GM18526 (cell line): Measurements from ENCODE around the gene FOS.

Source experiments
- POLR2A ChIP-seq: IDR thresholded peaks from 3 replicates; pipeline ENCODE4 v1.6.1; 2011; ENCODE audit not compliant: insufficient read length; ENCODE audit errors: extremely low read depth

The FOS gene

DNA sequence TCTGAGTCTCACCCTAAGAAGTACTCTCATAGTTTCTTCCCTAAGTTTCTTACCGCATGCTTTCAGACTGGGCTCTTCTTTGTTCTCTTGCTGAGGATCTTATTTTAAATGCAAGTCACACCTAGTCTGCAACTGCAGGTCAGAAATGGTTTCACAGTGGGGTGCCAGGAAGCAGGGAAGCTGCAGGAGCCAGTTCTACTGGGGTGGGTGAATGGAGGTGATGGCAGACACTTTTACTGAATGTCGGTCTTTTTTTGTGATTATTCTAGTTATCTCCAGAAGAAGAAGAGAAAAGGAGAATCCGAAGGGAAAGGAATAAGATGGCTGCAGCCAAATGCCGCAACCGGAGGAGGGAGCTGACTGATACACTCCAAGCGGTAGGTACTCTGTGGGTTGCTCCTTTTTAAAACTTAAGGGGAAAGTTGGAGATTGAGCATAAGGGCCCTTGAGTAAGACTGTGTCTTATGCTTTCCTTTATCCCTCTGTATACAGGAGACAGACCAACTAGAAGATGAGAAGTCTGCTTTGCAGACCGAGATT is 1.7 kb downstream of the FOS start:
- TF ChIP-seq POLR2A = no peak

DNA sequence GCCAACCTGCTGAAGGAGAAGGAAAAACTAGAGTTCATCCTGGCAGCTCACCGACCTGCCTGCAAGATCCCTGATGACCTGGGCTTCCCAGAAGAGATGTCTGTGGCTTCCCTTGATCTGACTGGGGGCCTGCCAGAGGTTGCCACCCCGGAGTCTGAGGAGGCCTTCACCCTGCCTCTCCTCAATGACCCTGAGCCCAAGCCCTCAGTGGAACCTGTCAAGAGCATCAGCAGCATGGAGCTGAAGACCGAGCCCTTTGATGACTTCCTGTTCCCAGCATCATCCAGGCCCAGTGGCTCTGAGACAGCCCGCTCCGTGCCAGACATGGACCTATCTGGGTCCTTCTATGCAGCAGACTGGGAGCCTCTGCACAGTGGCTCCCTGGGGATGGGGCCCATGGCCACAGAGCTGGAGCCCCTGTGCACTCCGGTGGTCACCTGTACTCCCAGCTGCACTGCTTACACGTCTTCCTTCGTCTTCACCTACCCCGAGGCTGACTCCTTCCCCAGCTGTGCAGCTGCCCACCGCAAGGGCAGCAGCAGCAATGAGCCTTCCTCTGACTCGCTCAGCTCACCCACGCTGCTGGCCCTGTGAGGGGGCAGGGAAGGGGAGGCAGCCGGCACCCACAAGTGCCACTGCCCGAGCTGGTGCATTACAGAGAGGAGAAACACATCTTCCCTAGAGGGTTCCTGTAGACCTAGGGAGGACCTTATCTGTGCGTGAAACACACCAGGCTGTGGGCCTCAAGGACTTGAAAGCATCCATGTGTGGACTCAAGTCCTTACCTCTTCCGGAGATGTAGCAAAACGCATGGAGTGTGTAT is 2.4 kb downstream of the FOS start:
- TF ChIP-seq POLR2A = no peak

DNA sequence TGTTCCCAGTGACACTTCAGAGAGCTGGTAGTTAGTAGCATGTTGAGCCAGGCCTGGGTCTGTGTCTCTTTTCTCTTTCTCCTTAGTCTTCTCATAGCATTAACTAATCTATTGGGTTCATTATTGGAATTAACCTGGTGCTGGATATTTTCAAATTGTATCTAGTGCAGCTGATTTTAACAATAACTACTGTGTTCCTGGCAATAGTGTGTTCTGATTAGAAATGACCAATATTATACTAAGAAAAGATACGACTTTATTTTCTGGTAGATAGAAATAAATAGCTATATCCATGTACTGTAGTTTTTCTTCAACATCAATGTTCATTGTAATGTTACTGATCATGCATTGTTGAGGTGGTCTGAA is 3.0 kb downstream of the FOS start:
- no peak for TF ChIP-seq POLR2A

DNA sequence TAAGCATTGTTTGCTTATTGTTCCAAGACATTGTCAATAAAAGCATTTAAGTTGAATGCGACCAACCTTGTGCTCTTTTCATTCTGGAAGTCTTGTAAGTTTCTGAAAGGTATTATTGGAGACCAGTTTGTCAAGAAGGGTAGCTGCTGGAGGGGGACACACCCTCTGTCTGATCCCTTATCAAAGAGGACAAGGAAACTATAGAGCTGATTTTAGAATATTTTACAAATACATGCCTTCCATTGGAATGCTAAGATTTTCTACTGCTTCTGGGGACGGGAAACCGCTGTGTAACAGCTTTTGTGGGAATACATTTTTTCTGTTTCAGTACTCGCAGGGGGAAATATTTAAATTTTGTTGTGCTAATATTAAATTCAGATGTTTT is 3.5 kb downstream of the FOS start:
- no peak for TF ChIP-seq POLR2A

DNA sequence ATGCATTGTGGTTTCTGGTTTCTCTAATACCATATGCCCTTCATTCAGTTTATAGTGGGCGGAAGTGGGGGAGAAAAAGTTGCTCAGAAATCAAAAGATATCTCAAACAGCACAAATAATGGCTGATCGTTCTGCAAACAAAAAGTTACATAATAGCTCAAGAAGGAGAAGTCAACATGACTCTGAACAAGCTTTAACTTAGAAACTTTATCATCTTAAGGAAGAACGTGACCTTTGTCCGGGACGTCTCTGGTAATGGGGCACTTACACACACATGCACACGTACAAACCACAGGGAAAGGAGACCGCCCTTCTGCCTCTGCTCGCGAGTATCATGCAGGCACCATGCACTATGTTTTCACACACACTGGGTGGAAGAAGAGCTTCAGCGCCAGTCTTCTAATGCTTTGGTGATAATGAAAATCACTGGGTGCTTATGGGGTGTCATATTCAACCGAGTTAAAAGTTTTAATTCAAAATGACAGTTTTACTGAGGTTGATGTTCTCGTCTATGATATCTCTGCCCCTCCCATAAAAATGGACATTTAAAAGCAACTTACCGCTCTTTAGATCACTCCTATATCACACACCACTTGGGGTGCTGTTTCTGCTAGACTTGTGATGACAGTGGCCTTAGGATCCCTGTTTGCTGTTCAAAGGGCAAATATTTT is 4.7 kb downstream of the FOS start:
- TF ChIP-seq POLR2A = no peak

DNA sequence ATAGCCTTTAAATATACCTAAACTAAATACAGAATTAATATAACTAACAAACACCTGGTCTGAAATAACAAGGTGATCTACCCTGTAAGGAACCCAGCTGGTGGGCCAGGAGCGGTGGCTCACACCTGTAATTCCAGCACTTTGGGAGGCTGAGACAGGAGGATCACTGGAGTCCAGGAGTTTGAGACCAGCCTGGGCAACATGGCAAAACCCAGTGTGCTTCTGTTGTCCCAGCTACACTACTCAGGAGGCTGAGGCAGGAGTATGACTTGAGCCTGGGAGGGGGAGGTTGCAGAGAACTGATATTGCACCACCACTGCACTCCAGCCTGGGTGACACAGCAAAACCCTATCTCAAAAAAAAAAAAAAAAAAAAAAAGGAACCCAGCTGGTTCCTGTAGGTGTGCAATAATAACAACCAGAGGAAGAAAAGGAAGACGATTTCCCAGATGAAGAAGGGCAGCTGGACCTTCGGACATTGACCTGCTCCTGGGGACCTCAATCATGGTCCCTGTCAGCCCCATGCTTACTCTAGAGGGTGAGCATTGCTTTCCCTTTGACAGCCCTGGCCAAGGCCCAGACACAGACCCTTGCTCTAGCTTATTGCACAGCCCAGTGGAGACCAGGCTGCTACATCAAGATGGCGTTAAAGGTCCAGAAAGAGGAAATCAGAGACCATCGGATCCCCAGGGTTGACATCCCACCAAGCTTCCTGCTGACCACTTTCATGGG is 5.4 kb downstream of the FOS start:
- TF ChIP-seq POLR2A = no peak

DNA sequence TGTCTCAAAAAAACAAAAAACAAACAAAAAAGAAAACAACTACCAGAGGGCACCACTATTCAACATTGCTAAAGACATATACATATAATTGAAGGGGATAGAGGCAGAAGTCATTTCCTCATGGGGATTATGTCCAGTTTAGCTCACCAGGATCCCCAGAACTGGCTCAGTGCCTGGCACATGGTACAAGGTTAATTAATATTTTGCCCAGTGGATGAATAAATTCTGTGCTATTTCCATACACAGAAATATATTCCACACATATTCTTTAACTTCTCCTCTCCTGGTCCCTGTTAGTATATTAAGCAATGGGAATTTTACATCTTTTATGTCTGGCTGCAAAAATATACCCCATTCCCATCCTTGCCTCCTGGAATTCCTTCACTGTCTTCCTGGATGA is 6.7 kb downstream of the FOS start:
- TF ChIP-seq POLR2A = no peak

DNA sequence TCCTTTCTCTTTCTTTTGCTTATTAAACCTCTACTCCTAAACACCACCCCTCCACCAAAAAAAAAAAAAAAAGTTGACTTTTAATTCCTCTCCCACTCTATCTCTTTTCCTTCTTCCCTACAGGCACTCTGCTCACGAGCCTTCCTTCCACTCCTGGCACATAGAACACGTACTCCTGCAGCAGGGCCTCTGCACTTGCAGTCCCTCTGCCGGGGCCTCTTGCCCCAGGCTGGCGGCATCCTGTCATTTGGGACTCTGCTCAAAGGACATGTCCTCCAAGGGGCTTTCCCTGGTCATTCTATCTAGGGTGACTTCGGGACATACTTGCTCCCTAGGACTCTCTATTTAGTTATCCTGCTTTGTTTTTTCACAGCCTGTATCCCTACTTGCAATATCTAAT is 7.7 kb downstream of the FOS start:
- no peak for TF ChIP-seq POLR2A

DNA sequence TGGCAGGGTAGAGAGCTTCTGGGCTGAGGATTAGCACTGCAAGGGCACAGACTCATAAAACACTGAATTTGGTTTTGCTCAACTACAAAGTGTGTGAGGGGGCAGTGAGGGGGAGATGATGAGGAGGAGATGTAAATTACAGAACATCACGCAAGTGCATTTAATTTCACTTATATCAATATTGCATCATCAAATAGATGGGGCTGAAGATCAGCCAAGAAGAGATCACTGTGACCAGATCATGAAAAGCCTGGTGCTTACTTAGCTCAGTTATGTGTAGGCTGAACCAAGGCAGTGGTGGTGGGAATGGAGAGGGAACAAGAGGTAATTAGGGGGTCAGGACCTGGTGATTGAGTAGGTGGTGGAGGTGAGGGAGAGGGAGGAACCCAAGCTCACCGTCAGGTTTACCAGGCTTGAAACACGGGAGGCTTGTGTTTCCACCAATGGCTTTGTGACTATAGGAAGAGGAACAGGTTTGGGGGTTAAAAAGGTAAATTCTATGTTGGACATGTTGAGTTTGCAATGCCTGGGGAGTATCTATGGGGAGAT is 11.3 kb downstream of the FOS start:
- TF ChIP-seq POLR2A = no peak

DNA sequence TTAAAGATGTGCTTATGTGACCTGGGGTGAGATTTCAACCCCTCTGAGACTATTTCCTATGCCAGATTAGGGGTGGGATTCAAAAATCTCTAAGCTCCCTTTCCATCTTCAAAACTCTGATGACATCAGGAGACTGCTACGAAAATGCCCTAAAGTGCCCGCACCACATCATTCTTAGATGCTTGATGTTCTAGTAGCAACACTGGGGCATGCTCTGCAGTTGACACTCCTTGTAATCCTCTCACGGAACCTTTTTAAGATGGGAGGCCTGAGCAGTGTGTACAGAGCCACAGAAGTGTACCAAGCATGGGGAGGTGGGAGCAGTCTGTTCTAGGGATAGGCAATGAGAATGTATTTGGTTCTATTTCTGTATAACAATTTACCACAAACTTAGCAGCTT is 12.2 kb downstream of the FOS start:
- no peak for TF ChIP-seq POLR2A

DNA sequence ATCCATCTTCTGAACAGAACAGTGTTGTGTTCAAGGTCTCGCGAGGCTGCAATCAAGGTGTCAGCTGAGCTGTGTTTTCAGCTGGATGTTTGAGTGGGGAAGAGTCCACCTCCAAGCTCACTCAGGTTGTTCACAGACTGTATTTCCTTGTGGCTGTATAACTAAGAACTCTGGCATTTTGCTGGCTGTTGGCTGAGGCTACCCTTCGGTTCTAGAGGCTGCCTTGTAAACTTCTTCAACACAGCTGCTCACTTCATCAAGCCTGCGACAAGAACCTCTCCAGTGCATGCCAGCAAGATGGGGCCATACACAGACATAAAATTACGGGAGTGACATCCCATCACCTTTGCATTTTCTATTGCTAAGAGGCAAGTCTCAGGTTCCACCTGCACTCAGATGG is 12.7 kb downstream of the FOS start:
- no peak for TF ChIP-seq POLR2A

DNA sequence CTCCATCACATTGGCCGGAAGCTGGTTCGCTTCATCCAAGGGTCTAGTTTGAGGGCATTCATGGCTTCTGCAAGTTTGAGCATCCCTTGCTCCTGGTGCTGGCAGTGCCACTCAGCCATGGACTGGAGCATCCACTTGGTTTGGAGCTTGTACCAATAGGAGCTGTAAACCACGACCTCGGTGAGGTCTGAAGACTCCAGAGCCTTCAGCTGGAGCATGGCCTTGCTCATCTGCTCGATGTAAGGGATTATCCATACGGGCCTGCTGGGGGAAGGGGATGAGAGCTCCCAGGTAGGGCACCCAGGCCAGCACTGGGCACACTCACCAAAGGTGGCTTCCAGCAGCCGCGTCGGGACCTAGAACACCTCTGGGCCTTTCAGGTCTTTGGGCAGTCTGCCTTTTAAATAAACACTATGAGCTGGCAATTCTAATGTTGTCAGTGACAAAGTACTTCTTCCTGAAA is 13.5 kb downstream of the FOS start:
- no peak for TF ChIP-seq POLR2A

DNA sequence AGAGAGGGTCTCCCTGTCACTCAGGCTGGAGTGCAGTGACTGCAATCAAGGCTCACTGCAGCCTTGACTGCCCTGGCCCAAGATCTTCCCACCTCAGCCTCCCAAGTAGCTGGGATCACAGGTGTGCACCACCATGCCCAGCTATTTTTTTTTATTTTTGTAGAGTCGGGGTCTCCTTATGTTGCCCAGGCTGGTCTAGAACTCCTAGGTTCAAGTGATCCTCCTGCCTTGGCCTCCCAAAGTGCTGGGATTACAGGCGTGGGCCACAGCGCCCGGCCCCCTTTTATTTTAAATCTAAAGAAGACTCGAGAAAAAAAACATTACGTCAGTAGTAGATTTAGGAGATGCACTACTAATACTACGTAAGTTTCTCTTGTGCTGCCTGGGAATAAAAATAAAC is 14.3 kb downstream of the FOS start:
- no peak for TF ChIP-seq POLR2A

DNA sequence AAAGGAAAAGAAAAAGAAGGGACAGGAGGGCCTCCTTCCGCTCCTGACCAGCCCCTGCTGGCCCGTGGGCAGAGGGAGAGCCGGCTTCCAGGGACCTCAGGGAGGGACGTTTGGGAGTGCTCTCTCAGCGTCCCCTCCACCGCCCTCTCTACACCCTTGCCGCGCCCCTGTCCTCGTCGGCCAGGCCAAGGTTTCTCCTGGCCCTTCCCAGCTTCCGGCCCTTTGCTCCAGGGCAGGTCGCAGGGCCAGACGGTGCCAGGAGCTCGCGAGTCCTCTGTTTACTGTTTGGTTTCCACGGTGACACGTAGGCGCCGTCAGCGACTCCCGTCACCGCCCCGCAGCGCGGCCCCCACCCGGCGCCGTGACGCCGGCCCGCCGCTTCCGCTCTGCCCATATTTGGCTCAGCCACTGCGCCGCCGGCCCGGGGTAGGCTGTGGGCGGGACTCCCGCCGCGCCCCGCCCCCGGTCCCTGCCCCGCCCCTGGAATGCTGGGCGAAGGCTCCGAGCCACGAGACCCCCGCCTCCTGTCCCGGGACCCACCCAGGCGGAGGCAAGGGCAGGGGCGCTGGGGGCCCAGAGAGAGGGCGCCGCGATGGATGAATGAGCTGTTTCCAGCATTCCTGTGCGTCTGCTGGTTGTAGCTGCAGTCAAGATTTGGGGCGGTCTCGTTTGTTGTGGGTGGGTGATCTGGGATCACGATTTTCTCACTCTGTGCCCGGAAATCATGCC is 15.5 kb downstream of the FOS start:
- no peak for TF ChIP-seq POLR2A

DNA sequence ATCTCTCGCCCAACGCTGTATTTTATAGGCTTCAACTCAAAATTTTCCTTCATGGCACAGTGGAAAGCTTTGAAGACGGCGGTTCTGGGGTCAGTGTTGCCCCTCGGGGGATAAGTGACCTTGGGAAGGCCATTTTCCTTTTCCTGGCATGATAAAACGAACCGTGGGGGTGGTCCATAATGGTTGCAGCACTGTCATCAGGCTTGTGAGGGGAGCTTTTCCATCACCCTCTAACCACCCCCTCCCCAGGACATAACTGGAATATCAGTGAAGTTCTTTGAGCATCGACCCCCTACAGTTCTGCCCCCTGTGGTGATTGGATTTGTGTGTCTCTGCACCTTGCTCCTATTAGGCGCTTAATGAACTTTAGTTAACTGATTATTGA is 16.0 kb downstream of the FOS start:
- no peak for TF ChIP-seq POLR2A
